OCI-LY7 (cell line): Measurements from ENCODE around the gene NUP210. TPM values are rescaled to one million over a fixed set of nuclear protein-coding genes. Genes with fewer than 3 reads are reported as not detected.

Experiments
- BruUV-seq: library from RNA; stranded (reverse); fragments of 400-500 nt; replicated peaks from 2 replicates; lab custom pipeline; 2021; lab: Mats Ljungman, UMichigan
- CTCF ChIA-PET: fragments of 300-600 bp; sonication (Branson Sonifier 250); formaldehyde crosslinking; loops from one replicate; lab custom pipeline; 2022; ENCODE audit warnings: antibody characterized with exemption; ENCODE audit not compliant: unreplicated experiment; lab: Charles Lee
- POLR2A ChIA-PET: fragments of 300-600 bp; sonication (Branson Sonifier 250); formaldehyde crosslinking; loops from one replicate; lab custom pipeline; 2022; ENCODE audit warnings: antibody characterized with exemption; lab: Charles Lee
- DNase-seq: peaks from one replicate; pipeline ENCODE4 v3.0.0-alpha.2; 2015; ENCODE audit warnings: low spot score
- H2AFZ ChIP-seq: fragments of 200-600 bp; sonication (generic), shearing (Covaris generic); 2 replicates; pipeline ENCODE4 v1.6.1; 2014; ENCODE audit warnings: mild to moderate bottlenecking, antibody characterized with exemption, low read length, moderate library complexity
- H3K27ac ChIP-seq: fragments of 200-600 bp; sonication (generic); 2 replicates; pipeline ENCODE4 v1.5.1; 2014; ENCODE audit warnings: mixed run types, low read depth, mild to moderate bottlenecking, moderate library complexity, low read length, inconsistent platforms; ENCODE audit not compliant: poor library complexity, severe bottlenecking
- H3K36me3 ChIP-seq: fragments of 200-600 bp; sonication (generic); 2 replicates; pipeline ENCODE4 v1.6.1; 2014; ENCODE audit warnings: mild to moderate bottlenecking, antibody characterized with exemption, low read length, moderate library complexity, mixed read lengths; ENCODE audit not compliant: insufficient read depth
- H3K4me1 ChIP-seq: fragments of 200-600 bp; sonication (generic); 2 replicates; pipeline ENCODE4 v1.5.1; 2014; ENCODE audit warnings: mild to moderate bottlenecking, low read length; ENCODE audit not compliant: insufficient read depth, poor library complexity, severe bottlenecking
- H3K4me2 ChIP-seq: fragments of 200-600 bp; sonication (generic); 2 replicates; pipeline ENCODE4 v1.6.1; 2014; ENCODE audit warnings: mild to moderate bottlenecking, low read length
- H3K4me3 ChIP-seq: fragments of 200-600 bp; sonication (generic); 2 replicates; pipeline ENCODE4 v1.5.1; 2014; ENCODE audit warnings: mild to moderate bottlenecking, low read depth, low read length; ENCODE audit not compliant: poor library complexity, severe bottlenecking
- H3K79me2 ChIP-seq: fragments of 200-600 bp; sonication (generic); 2 replicates; pipeline ENCODE4 v1.6.1; 2016; ENCODE audit warnings: low read depth, mild to moderate bottlenecking, low read length, moderate library complexity, mixed read lengths; ENCODE audit not compliant: insufficient read depth
- H3K9me2 ChIP-seq: fragments of 200-600 bp; sonication (generic); 2 replicates; pipeline ENCODE4 v1.6.1; 2016; ENCODE audit warnings: mild to moderate bottlenecking, low read length, mixed read lengths; ENCODE audit not compliant: insufficient read depth
- H3K9me3 ChIP-seq: fragments of 200-600 bp; sonication (generic); 2 replicates; pipeline ENCODE4 v1.6.1; 2014; ENCODE audit warnings: mild to moderate bottlenecking, mixed run types, low read length, mixed read lengths
- H4K20me1 ChIP-seq: fragments of 200-600 bp; sonication (generic); 2 replicates; pipeline ENCODE4 v1.6.1; 2014; ENCODE audit warnings: mild to moderate bottlenecking, antibody characterized with exemption, low read length, moderate library complexity, mixed read lengths; ENCODE audit not compliant: insufficient read depth
- CTCF ChIP-seq: fragments of 200-600 bp; sonication (generic); conservative IDR thresholded peaks from 2 replicates; pipeline ENCODE4 v1.5.1; 2014; ENCODE audit warnings: mild to moderate bottlenecking, antibody characterized with exemption, low read length, moderate library complexity, mixed read lengths
- EZH2phosphoT487 ChIP-seq: fragments of 200-600 bp; sonication (generic); IDR thresholded peaks from 2 replicates; pipeline ENCODE4 v1.6.1; 2018; ENCODE audit warnings: low read depth, borderline replicate concordance, mild to moderate bottlenecking, mixed run types, antibody characterized with exemption, low read length, moderate library complexity, mixed read lengths
- intact Hi-C: fragments of 100-400 bp; cut with micrococcal nuclease; formaldehyde crosslinking; loops from one replicate; pipeline ENCODE4 v1.10.0; 2022; ENCODE audit not compliant: unreplicated experiment
- total RNA-seq, 2 experiments: library from RNA; depleted of rRNA in 1 of 2; stranded (reverse); fragments of >200 nt in 1 of 2; shearing (Covaris generic) in 1 of 2; gene quantifications; 2 replicates each; pipeline ENCODE4 v1.2.3, GENCODE V29; 2014 to 2022

The NUP210 gene
- total RNA-seq, 2 experiments from 2014 or later: 195 to 232 TPM

GRCh38 chr3:13348661-13349396, 71.3 kb downstream of the NUP210 start:
- no peak overlapping the region for H3K4me3 ChIP-seq
- H3K36me3 ChIP-seq: peaks cover 97% of the 10 kb centered on the region
- ChIA-PET CTCF (no interaction called here), POLR2A (no interaction called here)
- TSS peak; percentile 26 for BruUV-seq
- no peak overlapping the region for H3K4me2 ChIP-seq
- no peak overlapping the region for H3K27ac ChIP-seq
- intact Hi-C loops: no loop called here
- TF ChIP-seq CTCF (no peak), EZH2phosphoT487 (no peak)
- H2AFZ ChIP-seq: no peak overlapping the region
- H3K79me2 ChIP-seq: no peaks in the 10 kb centered on the region
- no peaks in the 10 kb centered on the region for H3K9me2 ChIP-seq
- no peak for DNase-seq
- H3K9me3 ChIP-seq: no peaks in the 10 kb centered on the region
- H3K4me1 ChIP-seq: peaks cover 11% of the 10 kb centered on the region
- H4K20me1 ChIP-seq: no peaks in the 10 kb centered on the region

- Histone ChIP-seq H3K9me2 (no peaks in the 10 kb centered on the region), H3K9me3 (no peaks in the 10 kb centered on the region), H3K4me1 (peaks cover 3% of the 10 kb centered on the region), H3K27ac (no peak overlapping the region), H3K4me3 (no peak overlapping the region), H4K20me1 (no peaks in the 10 kb centered on the region), H3K79me2 (no peaks in the 10 kb centered on the region), H3K4me2 (no peak overlapping the region), H2AFZ (no peak overlapping the region), H3K36me3 (peaks cover 97% of the 10 kb centered on the region)
- ChIA-PET CTCF (no interaction called here), POLR2A (no interaction called here)
- no peak for TF ChIP-seq EZH2phosphoT487
- DNase-seq: no peak
- BruUV-seq: no TSS peak
- intact Hi-C loops: no loop called here
Observed at GRCh38 chr3:13348100-13348499, 72.0 kb downstream of the NUP210 start.

GRCh38 chr3:13347390-13347950, 72.7 kb downstream of the NUP210 start:
- POLR2A ChIA-PET: no interaction called here
- CTCF ChIA-PET: no interaction called here
- no peak for TF ChIP-seq CTCF
- TF ChIP-seq EZH2phosphoT487: no peak
- Histone ChIP-seq H3K79me2 (no peaks in the 10 kb centered on the region), H3K36me3 (peaks cover 97% of the 10 kb centered on the region), H3K4me2 (no peak overlapping the region), H4K20me1 (no peaks in the 10 kb centered on the region), H3K9me3 (no peaks in the 10 kb centered on the region), H3K4me1 (no peaks in the 10 kb centered on the region), H2AFZ (no peak overlapping the region), H3K27ac (no peak overlapping the region), H3K4me3 (no peak overlapping the region), H3K9me2 (no peaks in the 10 kb centered on the region)
- BruUV-seq: no TSS peak
- DNase-seq: no peak
- intact Hi-C loops: no loop called here
